IgD-negative memory B cell (primary cell): ENCODE data around the gene CREBBP. TPM values are rescaled to one million over a fixed set of nuclear protein-coding genes. Genes with fewer than 3 reads are reported as not detected.

Source experiments
- H3K27ac Mint-ChIP-seq, 3 donors: one replicate each; pipeline ENCODE4 v1.8.0; 2020 to 2022; ENCODE audit warnings: mild to moderate bottlenecking in 3 of 3, mixed read lengths in 3 of 3, moderate library complexity in 1 of 3
- H3K27me3 Mint-ChIP-seq: one replicate; pipeline ENCODE4 v1.8.0; 2021; ENCODE audit warnings: mixed read lengths
- H3K36me3 Mint-ChIP-seq: one replicate; pipeline ENCODE4 v1.8.0; 2020; ENCODE audit warnings: mild to moderate bottlenecking, mixed read lengths
- H3K4me1 Mint-ChIP-seq, 3 donors: one replicate each; pipeline ENCODE4 v1.8.0; 2020 to 2022; ENCODE audit warnings: mixed read lengths in 3 of 3, mild to moderate bottlenecking in 1 of 3
- H3K4me3 Mint-ChIP-seq, 4 donors: one replicate each; pipeline ENCODE4 v1.8.0; 2020 to 2022; ENCODE audit warnings: mild to moderate bottlenecking in 4 of 4, mixed read lengths in 4 of 4, moderate library complexity in 3 of 4
- H3K9me3 Mint-ChIP-seq, 3 donors: one replicate each; pipeline ENCODE4 v1.8.0; 2020 to 2021; ENCODE audit warnings: mixed read lengths in 3 of 3, mild to moderate bottlenecking in 1 of 3
- polyA plus RNA-seq: library from polyadenylated mRNA; unstranded; fragments of 300-500 nt; fragmentation: Illumina TruSeq; gene quantifications from one replicate; pipeline ENCODE4 v1.2.3, GENCODE V29; 2021

Gene CREBBP
- polyA plus RNA-seq, 1 donor from 2014 or later = 18.5 TPM

- Mint-ChIP-seq H3K9me3 (no peaks in the 10 kb centered on the region), H3K27ac (peak overlapping the region in 2 of 3 donors; percentile 3 to 33), H3K27me3 (no peaks in the 10 kb centered on the region), H3K36me3 (peaks cover 1% of the 10 kb centered on the region), H3K4me3 (peak overlapping the region in 1 of 4 donors; percentile 60), H3K4me1 (peaks cover 37 to 52% (median 51%) of the 10 kb centered on the region in 3 donors)
These were observed 25.6 kb downstream of the CREBBP start for GRCh38 chr16:3854750-3855541.

GRCh38 chr16:3850544-3850899 is 30.0 kb downstream of the CREBBP start:
- Mint-ChIP-seq H3K9me3 (no peaks in the 10 kb centered on the region), H3K27me3 (no peaks in the 10 kb centered on the region), H3K36me3 (peaks cover 4% of the 10 kb centered on the region), H3K27ac (no peak overlapping the region), H3K4me3 (no peak overlapping the region), H3K4me1 (peaks cover 11 to 30% (median 26%) of the 10 kb centered on the region in 3 donors)

DNA sequence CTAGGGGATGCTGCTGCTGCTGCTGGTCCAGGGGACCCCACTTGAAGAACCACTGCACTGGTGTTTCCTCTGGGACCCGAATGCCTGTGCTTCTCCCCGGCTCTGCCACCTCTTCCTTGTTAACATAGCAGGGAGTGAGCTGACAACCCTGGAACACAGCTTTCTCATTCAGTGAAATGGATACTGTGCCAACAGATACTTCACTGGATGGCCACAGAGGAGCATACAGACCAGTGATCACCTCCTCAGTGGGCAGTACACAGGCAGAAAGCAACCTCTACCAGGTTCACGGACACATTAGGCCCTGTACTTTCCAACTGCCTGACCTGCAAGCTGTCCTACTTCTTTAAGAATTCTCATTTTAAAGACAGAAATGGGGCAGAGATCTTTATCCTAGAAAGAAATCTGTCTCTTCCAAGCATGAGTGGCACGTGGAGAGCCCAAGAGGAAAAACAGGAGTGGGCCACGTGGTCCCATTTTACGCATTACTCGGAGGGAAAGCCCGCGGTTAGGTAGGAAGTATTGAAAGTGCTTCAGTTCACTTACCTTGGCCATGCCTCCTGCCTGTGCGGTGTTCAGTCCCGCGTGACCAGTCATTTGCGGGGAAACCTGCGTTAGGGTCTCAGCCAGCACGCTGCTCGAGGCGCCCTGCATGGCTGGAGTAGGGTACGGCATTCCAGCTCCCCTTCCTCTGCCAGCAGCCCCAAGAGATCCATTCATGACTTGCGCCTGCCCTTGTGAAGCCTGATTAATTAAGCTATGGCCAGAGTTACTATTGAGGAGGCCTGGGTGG is 30.6 kb downstream of the CREBBP start:
- H3K4me1 Mint-ChIP-seq = peaks cover 13 to 34% (median 30%) of the 10 kb centered on the region in 3 donors
- peak overlapping the region in 1 of 3 donors; percentile 39 for H3K27ac Mint-ChIP-seq
- H3K27me3 Mint-ChIP-seq = no peaks in the 10 kb centered on the region
- peaks cover 4% of the 10 kb centered on the region for H3K36me3 Mint-ChIP-seq
- H3K4me3 Mint-ChIP-seq = no peak overlapping the region
- H3K9me3 Mint-ChIP-seq = no peaks in the 10 kb centered on the region

DNA sequence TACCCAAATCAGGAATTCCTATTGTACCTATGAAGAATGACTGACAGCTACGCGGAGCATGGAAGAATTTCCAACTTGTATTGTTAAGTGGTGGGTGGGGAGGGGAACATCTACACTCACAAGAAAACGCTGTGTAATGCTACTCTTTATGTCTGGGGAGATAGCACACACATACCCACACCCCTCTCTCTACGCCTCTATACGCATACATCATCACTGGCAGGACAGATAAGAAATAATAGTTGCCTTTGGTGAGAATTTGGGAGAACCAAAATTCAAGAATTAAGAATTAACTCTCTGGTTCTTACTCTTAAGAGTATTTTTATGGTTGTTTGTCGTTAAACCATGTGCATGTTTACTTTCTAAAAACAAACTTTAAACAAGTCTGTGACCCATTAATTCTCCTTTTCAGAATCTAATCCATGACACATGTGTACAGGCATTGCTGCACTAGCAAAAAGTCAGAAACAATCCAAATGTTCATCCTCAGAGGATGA is 33.9 kb downstream of the CREBBP start:
- Mint-ChIP-seq H3K4me3 (peak overlapping the region in 1 of 4 donors; percentile 32), H3K4me1 (peaks cover 19 to 29% (median 27%) of the 10 kb centered on the region in 3 donors), H3K9me3 (no peaks in the 10 kb centered on the region), H3K27ac (no peak overlapping the region), H3K36me3 (peaks cover 6% of the 10 kb centered on the region), H3K27me3 (no peaks in the 10 kb centered on the region)

DNA sequence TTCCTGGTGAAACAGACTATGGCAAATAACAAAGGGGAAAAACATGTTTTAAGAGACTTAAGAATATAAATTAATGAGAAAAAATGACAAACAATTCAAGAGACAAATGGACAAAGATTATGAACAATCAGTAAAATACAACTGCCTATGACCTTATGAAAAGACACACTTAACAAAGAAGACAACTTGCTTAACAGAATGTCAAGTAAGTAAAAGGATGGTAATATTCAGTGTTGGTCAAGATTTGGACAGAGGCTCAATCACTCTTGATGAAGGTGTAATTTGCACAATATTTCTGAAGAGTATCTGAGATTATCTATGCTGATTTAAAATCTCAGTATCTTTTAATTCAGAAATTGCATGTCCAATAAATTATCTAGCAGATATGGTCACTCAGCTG is 34.4 kb downstream of the CREBBP start:
- Mint-ChIP-seq H3K27ac (no peak overlapping the region), H3K36me3 (peaks cover 6% of the 10 kb centered on the region), H3K4me3 (no peak overlapping the region), H3K4me1 (peaks cover 19 to 30% (median 28%) of the 10 kb centered on the region in 3 donors), H3K9me3 (no peaks in the 10 kb centered on the region), H3K27me3 (no peaks in the 10 kb centered on the region)

DNA sequence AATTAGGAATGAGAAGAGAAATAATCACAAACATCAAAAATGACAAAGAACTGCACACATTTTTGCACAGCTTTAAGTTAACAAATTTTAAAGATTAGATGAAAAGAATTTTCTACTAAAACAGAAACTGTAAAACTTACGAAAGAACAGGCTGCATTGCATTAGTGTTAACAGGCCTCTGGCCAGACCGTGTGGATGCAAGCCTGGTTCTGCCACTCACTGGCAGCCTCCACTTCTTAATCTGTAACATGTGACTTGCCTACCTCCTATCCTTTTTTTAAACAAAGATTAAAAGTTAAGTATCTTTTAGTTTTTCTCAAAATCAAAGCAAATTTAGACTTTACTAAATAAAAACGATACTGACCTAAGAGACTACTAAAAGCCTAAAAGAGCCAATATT is 37.5 kb downstream of the CREBBP start:
- H3K27ac Mint-ChIP-seq = peak overlapping the region in 2 of 3 donors; percentile 59 to 89
- H3K27me3 Mint-ChIP-seq = no peaks in the 10 kb centered on the region
- H3K9me3 Mint-ChIP-seq = no peaks in the 10 kb centered on the region
- H3K4me3 Mint-ChIP-seq = no peak overlapping the region
- H3K36me3 Mint-ChIP-seq = peaks cover 1% of the 10 kb centered on the region
- H3K4me1 Mint-ChIP-seq = peaks cover 29 to 44% (median 35%) of the 10 kb centered on the region in 3 donors

DNA sequence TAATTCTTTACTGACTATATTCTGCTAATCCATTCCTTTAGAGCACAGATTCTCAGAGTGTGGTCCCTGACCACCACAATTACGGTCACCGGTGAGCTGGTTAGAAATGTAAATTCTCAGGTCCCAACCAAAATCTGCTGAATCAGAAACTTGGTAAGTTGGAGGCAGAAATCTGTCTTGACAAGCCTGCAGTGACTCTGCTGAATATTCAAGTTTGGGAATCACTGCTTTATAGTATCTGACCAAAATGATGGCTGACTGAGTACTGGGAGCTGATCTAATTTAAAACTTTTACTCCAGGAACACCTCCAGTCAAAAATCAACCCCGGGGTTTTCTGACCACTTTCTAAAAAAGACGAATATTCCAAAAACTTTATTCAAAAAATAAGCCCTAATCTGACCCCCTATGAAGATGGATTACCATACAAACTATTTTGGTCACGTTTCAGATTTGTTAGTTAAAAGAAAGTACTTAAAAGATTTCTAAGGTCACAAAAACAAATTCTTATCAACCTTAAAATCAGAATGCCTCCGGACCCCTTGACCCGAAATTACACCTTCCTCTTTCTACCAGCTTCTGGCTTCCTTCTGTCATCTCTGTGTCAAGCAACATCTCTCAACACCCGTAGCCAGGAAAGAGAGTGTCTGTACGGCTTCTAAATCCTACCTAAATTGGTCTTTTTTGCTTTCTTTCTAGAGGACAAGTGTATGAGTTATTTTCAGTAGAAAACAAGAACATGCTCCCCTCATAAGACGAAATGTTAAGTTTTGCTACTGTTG is 38.6 kb downstream of the CREBBP start:
- no peaks in the 10 kb centered on the region for H3K9me3 Mint-ChIP-seq
- H3K27ac Mint-ChIP-seq = peak overlapping the region in 1 of 3 donors; percentile 89
- peaks cover 1% of the 10 kb centered on the region for H3K36me3 Mint-ChIP-seq
- peak overlapping the region in 2 of 4 donors; percentile 67 to 79 for H3K4me3 Mint-ChIP-seq
- peaks cover 32 to 41% (median 37%) of the 10 kb centered on the region in 3 donors for H3K4me1 Mint-ChIP-seq
- no peaks in the 10 kb centered on the region for H3K27me3 Mint-ChIP-seq

GRCh38 chr16:3839402-3840184 is 40.9 kb downstream of the CREBBP start:
- Mint-ChIP-seq H3K4me1 (peaks cover 23 to 32% (median 25%) of the 10 kb centered on the region in 3 donors), H3K27me3 (no peaks in the 10 kb centered on the region), H3K36me3 (peaks cover under 1% of the 10 kb centered on the region), H3K4me3 (no peak overlapping the region), H3K27ac (peak overlapping the region in 2 of 3 donors; percentile 26 to 43), H3K9me3 (no peaks in the 10 kb centered on the region)

DNA sequence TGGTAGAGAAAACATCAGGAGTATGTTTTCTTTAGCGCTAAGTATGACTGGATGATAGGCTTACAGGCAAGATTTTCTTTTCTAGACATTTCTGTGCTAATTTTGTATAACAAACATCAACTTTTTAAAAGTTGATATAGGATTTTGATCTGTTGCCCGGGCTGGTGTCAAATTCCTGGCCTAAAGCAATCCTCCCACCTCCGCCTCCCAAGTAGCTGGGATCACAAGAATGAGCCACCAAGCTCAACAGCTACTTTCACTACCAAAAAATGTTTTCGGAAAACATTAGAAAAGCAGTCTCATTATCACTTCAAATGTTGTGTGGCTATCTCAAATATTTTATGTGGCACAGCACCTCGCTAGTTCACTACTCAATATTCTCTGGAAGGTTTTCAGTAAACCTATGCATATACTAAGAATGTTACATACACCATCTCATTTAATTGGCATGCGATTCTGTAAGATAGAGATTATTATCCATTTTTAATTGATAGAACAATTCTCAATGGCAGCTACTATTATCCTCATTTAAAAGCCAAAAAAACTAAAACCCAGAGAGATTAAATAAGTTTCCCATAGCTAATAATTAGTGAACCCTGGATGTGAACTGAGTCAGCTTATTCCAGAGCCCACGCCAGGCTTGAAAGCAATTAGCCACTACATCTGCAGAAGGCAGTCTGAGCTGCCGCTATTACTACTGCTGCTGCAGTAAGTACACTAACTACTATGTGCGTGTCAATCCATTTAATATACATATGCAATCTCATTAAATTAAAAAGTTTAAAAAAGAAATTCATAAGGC is 41.7 kb downstream of the CREBBP start:
- H3K4me3 Mint-ChIP-seq = no peak overlapping the region
- H3K27me3 Mint-ChIP-seq = no peaks in the 10 kb centered on the region
- peaks cover 3% of the 10 kb centered on the region for H3K36me3 Mint-ChIP-seq
- peaks cover 0 to 1% (median under 1%) of the 10 kb centered on the region in 3 donors for H3K9me3 Mint-ChIP-seq
- peaks cover 23 to 37% (median 29%) of the 10 kb centered on the region in 3 donors for H3K4me1 Mint-ChIP-seq
- H3K27ac Mint-ChIP-seq = peak overlapping the region in 1 of 3 donors; percentile 83

DNA sequence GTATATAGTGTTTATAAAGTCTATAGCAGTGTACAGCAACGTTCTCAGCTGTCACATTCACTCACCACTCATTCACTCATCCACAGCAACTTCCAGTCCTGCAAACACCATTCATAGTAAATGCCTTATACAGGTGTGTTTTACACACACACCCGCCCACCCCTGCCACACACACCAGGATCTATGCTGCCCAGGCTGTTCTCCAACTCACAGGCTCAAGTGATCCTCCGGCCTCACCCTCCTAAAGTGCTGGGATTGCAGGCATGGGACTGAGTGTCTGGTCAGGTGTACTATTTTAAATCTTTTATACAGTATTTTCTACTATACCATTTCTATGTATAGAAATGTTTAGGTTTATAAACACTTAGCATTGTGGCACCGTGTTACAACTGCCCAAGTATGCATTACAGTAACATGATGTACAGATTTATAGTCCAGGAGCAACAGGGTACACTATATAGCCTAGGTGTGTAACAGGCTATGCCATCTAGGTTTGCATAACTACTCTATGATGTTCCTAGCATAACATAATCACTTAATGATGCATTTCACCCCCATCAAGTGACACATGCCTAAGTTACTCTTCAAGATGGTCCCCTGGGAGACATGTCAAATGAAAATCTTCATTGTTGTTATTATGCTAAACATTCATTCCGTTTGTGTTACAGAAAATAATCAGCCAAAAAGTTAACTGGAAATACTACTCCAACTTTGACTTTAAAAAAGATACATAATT is 42.5 kb downstream of the CREBBP start:
- H3K4me3 Mint-ChIP-seq = no peak overlapping the region
- no peaks in the 10 kb centered on the region for H3K27me3 Mint-ChIP-seq
- H3K36me3 Mint-ChIP-seq = peaks cover 8% of the 10 kb centered on the region
- no peak overlapping the region for H3K27ac Mint-ChIP-seq
- H3K4me1 Mint-ChIP-seq = peaks cover 24 to 45% (median 28%) of the 10 kb centered on the region in 3 donors
- H3K9me3 Mint-ChIP-seq = peaks cover 0 to 8% (median 5%) of the 10 kb centered on the region in 3 donors

- Mint-ChIP-seq H3K4me1 (peaks cover 15 to 45% (median 21%) of the 10 kb centered on the region in 3 donors), H3K9me3 (peaks cover 0 to 12% (median 9%) of the 10 kb centered on the region in 3 donors), H3K4me3 (no peak overlapping the region), H3K27me3 (no peaks in the 10 kb centered on the region), H3K27ac (no peak overlapping the region), H3K36me3 (peaks cover 16% of the 10 kb centered on the region)
These were observed 43.9 kb downstream of the CREBBP start for GRCh38 chr16:3836641-3837040.

DNA sequence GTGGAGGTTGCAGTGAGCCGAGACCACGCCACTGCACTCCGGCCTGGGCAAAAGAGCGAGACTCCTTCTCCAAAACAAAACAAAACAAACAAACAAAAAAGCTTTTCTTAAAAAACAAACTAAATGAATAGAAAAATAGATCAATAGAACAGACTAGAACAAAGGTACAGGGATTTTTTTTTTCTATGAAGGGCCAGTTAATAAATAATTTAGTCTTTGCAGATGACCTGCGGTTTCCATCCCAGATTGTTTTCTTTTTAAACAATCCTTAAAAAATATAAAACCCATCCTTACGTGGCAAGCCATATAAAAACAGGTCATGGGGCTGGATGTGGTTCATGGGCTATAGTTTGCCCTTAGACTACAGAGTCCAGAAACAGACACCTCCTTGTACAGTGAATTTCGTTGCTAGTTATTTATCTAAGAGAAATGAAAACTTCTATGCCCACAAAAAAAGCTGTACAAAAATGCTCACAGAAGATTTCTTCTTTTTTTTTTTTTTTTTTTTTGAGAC is 45.4 kb downstream of the CREBBP start:
- peaks cover 18% of the 10 kb centered on the region for H3K36me3 Mint-ChIP-seq
- no peaks in the 10 kb centered on the region for H3K27me3 Mint-ChIP-seq
- no peak overlapping the region for H3K4me3 Mint-ChIP-seq
- H3K27ac Mint-ChIP-seq = no peak overlapping the region
- peaks cover 18 to 38% (median 21%) of the 10 kb centered on the region in 3 donors for H3K4me1 Mint-ChIP-seq
- peaks cover 0 to 12% (median 9%) of the 10 kb centered on the region in 3 donors for H3K9me3 Mint-ChIP-seq
